A549 (cell line): ENCODE measurements around the gene FN3KRP. TPM values are rescaled to one million over a fixed set of nuclear protein-coding genes. Genes with fewer than 3 reads are reported as not detected.
A peak's percentile ranks its signal among the peaks of the same experiment; 100 is the strongest.

ENCODE experiments used
- ATAC-seq, 2 experiments: fragments of 200-7000 bp in 1 of 2; fragments of >200 bp in 1 of 2; cut with Nextera tagmentation in 1 of 2; cut with Tn5 transposase in 1 of 2; 3 replicates each; pipeline versions ENCODE4 v1.8.0 to v1.9.1; 2018 to 2020; ENCODE audit warnings: mild to moderate bottlenecking in 1 of 2, moderate library complexity in 1 of 2
- CTCF ChIA-PET: fragments of 300-600 bp; sonication (Branson Sonifier 250); formaldehyde crosslinking; extraction: SDS; loops from one replicate; lab custom pipeline; 2021; ENCODE audit warnings: antibody characterized with exemption, inconsistent platforms; lab: Yijun Ruan, JAX
- POLR2A ChIA-PET: fragments of 350-600 bp; formaldehyde crosslinking; extraction: SDS; loops from one replicate; lab custom pipeline; 2021; ENCODE audit warnings: antibody characterized with exemption, inconsistent platforms; lab: Yijun Ruan, JAX
- DNase-seq, 2 experiments: peaks; one replicate each; pipeline versions ENCODE4 v3.0.0 to v3.0.0-alpha.2; 2011 to 2016; ENCODE audit warnings: low read depth in 1 of 2, low spot score in 1 of 2
- FAIRE-seq: peaks from 2 replicates; lab custom pipeline; 2011; peaks lifted over from hg19 to GRCh38; lab: Jason Lieb, UNC
- H3K27ac ChIP-seq, 2 experiments: fragments of >200 bp; sonication (Bioruptor Twin); formaldehyde crosslinking; 3 replicates each; pipeline ENCODE4 v1.5.1; 2016 to 2017
- H3K4me1 ChIP-seq: fragments of >200 bp; sonication (Bioruptor Twin); formaldehyde crosslinking; 3 replicates; pipeline ENCODE4 v1.6.1; 2016
- H3K4me2 ChIP-seq: fragments of >200 bp; sonication (Bioruptor Twin); formaldehyde crosslinking; 3 replicates; pipeline ENCODE4 v1.6.1; 2016
- H3K4me3 ChIP-seq: fragments of >200 bp; sonication (Bioruptor Twin); formaldehyde crosslinking; 3 replicates; pipeline ENCODE4 v1.5.1; 2016
- H3K9me3 ChIP-seq: fragments of >200 bp; sonication (Bioruptor Twin); formaldehyde crosslinking; 3 replicates; pipeline ENCODE4 v1.6.1; 2016
- FOSB ChIP-seq: fragments of 250-450 bp; sonication (Bioruptor Pico); IDR thresholded peaks from 2 replicates; pipeline ENCODE4 v1.5.0; 2020; ENCODE audit warnings: mild to moderate bottlenecking, moderate library complexity
- FOSL2 ChIP-seq, 2 experiments: fragments of 450-650 bp in 1 of 2; fragments of >200 bp in 1 of 2; sonication (Bioruptor Twin) in 1 of 2; formaldehyde crosslinking; IDR thresholded peaks; 2 replicates each; pipeline versions ENCODE4 v1.5.0 to v1.6.1; 2016 to 2020; ENCODE audit warnings: mild to moderate bottlenecking in 1 of 2, moderate library complexity in 1 of 2
- MYC ChIP-seq: IDR thresholded peaks from 2 replicates; pipeline ENCODE4 v1.6.1; 2012; ENCODE audit warnings: mild to moderate bottlenecking, inconsistent platforms, low read length, improper control_type of control experiment, borderline replicate concordance
- RAD21 ChIP-seq, 2 experiments: fragments of >200 bp in 1 of 2; sonication (Bioruptor Twin) in 1 of 2; formaldehyde crosslinking in 1 of 2; IDR thresholded peaks in 1 of 2; conservative IDR thresholded peaks in 1 of 2; 2 replicates in 1 of 2; 3 replicates in 1 of 2; pipeline ENCODE4 v1.6.1; 2012 to 2018; ENCODE audit warnings: inconsistent platforms in 1 of 2
- SMC3 ChIP-seq: fragments of >200 bp; sonication (Bioruptor Twin); formaldehyde crosslinking; IDR thresholded peaks from 3 replicates; pipeline ENCODE4 v1.6.1; 2018; ENCODE audit warnings: inconsistent platforms
- TP53 ChIP-seq: fragments of 250-450 bp; sonication (Bioruptor Pico); IDR thresholded peaks from 2 replicates; pipeline ENCODE4 v1.5.0; 2021; ENCODE audit warnings: mild to moderate bottlenecking, moderate library complexity
- WGBS: methylation state at CpG from one replicate; pipeline ENCODE4 v1.1.6; 2017; ENCODE audit errors: missing lambda C conversion rate; 5-methylcytosine and 5-hydroxymethylcytosine counted together
- polyA plus RNA-seq, 4 experiments: library from polyadenylated mRNA; depleted of rRNA in 3 of 4; stranded (reverse); fragments of >200 nt; fragmentation: RNase III in 1 of 4; extraction: RNeasy Plus Mini Kit Qiagen cat#74134 plus additional on column Dnase treatment in 1 of 4; gene quantifications; 2 replicates in 3 of 4; 3 replicates in 1 of 4; pipeline ENCODE4 v1.2.3, GENCODE V29; 2011 to 2017
- TF ChIP-seq, protein P1 (sequence below): IDR thresholded peaks from 2 replicates; pipeline ENCODE4 v1.6.1; 2012
- TF ChIP-seq, protein P2 (sequence below): fragments of >200 bp; sonication (Bioruptor Twin); formaldehyde crosslinking; IDR thresholded peaks from 3 replicates; pipeline ENCODE4 v1.5.1; 2016
- TF ChIP-seq, protein P3 (sequence below): fragments of 450-650 bp; IDR thresholded peaks from 2 replicates; pipeline ENCODE4 v1.6.1; 2014; ENCODE audit warnings: antibody characterized with exemption
- TF ChIP-seq, protein P4 (sequence below): fragments of 250-450 bp; sonication (Bioruptor Pico); IDR thresholded peaks from 2 replicates; pipeline ENCODE4 v1.5.0; 2020; ENCODE audit warnings: low read depth, mild to moderate bottlenecking, moderate library complexity
- TF ChIP-seq, protein P5 (sequence below): fragments of >200 bp; sonication (Bioruptor Twin); formaldehyde crosslinking; IDR thresholded peaks from 2 replicates; pipeline ENCODE4 v1.6.1; 2016

Gene FN3KRP
- polyA plus RNA-seq, 2 of the 4 experiments (the other 2 are of a cell fraction): 41.1 to 62.4 TPM

DNA sequence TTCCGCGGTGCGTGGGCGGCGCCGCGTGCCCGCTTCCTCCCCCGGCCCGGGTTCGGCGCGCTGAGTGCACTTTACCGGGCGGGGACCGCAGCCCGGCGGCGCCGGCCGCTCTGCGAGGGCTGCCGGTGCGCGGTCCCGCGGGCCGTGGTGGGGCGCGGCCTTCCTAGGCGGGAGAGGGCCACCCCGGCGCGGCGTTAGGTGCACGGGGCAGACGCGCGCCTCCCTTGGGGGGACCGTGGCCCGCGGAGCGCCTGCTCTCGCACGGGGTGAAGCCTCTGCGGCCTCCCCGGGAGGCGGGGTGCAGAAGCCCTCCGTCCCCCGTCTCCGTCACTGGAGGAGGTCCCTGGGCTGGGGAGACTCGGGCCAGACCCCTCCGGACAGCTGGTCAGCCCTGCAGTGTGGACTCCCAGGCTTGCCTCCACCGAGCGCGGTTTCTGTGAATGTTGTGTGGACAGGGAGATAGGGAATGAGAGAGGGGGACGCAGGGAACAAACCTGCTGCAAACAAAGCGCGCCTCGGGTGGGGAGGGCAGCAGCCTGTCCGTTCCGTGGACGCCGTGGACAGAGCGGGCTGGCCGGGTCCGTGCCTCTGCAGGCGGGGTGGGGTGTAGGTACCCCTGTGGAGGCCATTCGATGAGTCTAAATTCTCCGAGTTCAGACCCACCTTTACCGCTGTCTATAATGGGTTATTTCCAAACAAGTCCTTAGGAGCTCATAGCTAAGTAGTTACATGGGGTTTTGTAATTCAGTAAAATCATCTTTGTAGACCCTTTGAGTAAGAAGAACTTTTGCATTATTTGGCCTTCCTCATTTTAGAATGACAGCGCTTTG is 36.1 kb downstream of the FN3KRP start:
- ChIA-PET CTCF (interaction anchor here (0.6 to 1.7 kb wide), 5 partner anchors 23 to 381 kb away, joined by 3 to 7 read pairs (median 3); no protein-coding TSS in a partner anchor), POLR2A (no interaction called here)
- H3K9me3 ChIP-seq: no peaks in the 10 kb centered on the region
- H3K4me3 ChIP-seq: peak overlapping the region; percentile 99
- peak; percentile 42 to 48 for ATAC-seq
- 6% methylated on average over 28 of the region's 72 CpGs for WGBS
- peak in 1 of 2 experiments; percentile 59 for DNase-seq
- TF ChIP-seq MYC (no peak), RAD21 (conservative IDR thresholded peaks at IDR 0.05 in 1 of 2, IDR thresholded peaks at IDR 0.05 in 1 of 2) (no peak), SMC3 (no peak), TP53 (peak; percentile 56; the same call in 1 of the 2 replicates), FOSL2 (IDR thresholded peaks at IDR 0.05) (no peak), FOSL2 (CRISPR knock-in tag; IDR thresholded peaks at IDR 0.05) (no peak)
- peak overlapping the region; percentile 90 for H3K4me2 ChIP-seq
- no peak for FAIRE-seq
- peaks cover 13% of the 10 kb centered on the region for H3K4me1 ChIP-seq
- H3K27ac ChIP-seq: peak overlapping the region; percentile 96 to 97

DNA sequence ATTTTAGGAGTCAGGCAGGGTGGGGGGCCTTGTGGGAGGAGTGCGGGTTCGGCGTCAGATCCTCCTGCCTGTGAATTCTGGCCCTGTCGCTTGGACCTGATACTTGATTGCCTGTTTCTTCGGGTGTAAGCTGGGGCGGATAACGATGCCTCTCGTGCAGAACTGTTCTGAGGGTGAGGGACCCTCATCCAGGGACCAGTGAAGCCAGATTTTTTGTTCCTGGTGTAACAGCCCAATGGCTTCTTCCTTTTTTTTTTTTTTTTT is 36.6 kb downstream of the FN3KRP start:
- FAIRE-seq: no peak

DNA sequence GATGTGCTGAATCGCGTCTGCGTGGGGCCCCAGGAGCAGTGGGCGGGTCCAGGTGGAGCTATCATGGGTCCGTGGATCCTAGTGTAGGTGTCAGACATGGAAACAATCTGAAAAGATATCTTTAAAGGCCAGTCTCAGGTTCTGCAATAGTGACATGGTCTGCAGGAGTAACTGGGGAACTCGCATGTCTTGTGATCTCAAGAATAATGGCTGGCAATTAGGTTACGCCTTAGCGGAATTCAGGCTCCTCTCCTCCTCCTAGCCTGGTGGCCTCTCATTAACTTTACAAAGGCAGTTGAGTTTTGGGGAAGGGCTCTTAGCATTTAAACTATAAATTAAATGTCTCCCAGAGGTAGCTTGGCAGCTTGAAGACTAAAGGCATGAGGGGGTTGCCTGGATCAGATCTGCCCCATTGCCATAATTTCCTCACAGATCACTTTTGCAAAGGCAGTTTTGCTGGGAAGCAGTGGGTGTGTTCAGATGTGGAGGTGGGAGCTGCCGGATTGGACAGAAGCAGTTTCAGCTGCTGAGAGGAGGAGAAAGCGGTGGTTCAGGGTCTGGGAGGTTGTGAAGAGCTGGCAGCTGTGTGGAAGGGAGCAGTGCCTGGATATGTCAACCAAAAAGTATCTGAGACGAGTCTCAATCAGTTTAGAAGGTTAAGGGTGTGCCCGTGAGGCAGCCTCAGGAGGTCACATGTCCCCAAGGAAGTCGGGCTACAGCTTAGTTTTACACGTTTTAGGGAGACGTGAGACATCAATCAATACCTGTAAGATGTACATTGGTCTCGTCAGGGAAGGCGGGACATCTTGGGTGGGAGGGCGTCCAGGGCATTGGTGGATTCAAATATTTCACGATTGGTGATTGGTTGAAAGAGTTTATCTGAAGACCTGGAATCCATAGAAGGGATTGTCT is 38.0 kb downstream of the FN3KRP start:
- Histone ChIP-seq H3K27ac (no peak overlapping the region), H3K9me3 (no peaks in the 10 kb centered on the region), H3K4me3 (no peak overlapping the region), H3K4me1 (peaks cover 13% of the 10 kb centered on the region), H3K4me2 (peak overlapping the region; percentile 90; the same call in 2 of the 3 replicates)
- peak in 1 of 2 experiments; percentile 40; a peak in 3 of 6 replicates for ATAC-seq
- no peak for FAIRE-seq
- peak in 1 of 2 experiments; percentile 63 for DNase-seq
- TF ChIP-seq, protein P1, sequence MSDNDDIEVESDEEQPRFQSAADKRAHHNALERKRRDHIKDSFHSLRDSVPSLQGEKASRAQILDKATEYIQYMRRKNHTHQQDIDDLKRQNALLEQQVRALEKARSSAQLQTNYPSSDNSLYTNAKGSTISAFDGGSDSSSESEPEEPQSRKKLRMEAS: no peak
- TF ChIP-seq, protein P2, sequence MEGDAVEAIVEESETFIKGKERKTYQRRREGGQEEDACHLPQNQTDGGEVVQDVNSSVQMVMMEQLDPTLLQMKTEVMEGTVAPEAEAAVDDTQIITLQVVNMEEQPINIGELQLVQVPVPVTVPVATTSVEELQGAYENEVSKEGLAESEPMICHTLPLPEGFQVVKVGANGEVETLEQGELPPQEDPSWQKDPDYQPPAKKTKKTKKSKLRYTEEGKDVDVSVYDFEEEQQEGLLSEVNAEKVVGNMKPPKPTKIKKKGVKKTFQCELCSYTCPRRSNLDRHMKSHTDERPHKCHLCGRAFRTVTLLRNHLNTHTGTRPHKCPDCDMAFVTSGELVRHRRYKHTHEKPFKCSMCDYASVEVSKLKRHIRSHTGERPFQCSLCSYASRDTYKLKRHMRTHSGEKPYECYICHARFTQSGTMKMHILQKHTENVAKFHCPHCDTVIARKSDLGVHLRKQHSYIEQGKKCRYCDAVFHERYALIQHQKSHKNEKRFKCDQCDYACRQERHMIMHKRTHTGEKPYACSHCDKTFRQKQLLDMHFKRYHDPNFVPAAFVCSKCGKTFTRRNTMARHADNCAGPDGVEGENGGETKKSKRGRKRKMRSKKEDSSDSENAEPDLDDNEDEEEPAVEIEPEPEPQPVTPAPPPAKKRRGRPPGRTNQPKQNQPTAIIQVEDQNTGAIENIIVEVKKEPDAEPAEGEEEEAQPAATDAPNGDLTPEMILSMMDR: no peak
- TF ChIP-seq, protein P3, sequence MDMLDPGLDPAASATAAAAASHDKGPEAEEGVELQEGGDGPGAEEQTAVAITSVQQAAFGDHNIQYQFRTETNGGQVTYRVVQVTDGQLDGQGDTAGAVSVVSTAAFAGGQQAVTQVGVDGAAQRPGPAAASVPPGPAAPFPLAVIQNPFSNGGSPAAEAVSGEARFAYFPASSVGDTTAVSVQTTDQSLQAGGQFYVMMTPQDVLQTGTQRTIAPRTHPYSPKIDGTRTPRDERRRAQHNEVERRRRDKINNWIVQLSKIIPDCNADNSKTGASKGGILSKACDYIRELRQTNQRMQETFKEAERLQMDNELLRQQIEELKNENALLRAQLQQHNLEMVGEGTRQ: peak; percentile 24; the same call in 1 of the 2 replicates
- ChIA-PET CTCF (interaction anchor here (1.0 to 5.0 kb wide), 10 partner anchors 9 to 86 kb away, joined by 3 to 27 read pairs (median 5); no protein-coding TSS in a partner anchor), POLR2A (no interaction called here)
- 82% methylated on average over 19 of the region's 19 CpGs for WGBS

More for the DNA sequence above, 36.6 kb downstream of the FN3KRP start:
- Histone ChIP-seq H3K27ac (peak overlapping the region in 1 of 2 experiments; percentile 96; a peak in 3 of 6 replicates), H3K4me1 (peaks cover 13% of the 10 kb centered on the region), H3K4me3 (peak overlapping the region; percentile 99), H3K9me3 (no peaks in the 10 kb centered on the region), H3K4me2 (peak overlapping the region; percentile 90)
- DNase-seq (no peak), ATAC-seq (no peak)
- TF ChIP-seq, protein P4, sequence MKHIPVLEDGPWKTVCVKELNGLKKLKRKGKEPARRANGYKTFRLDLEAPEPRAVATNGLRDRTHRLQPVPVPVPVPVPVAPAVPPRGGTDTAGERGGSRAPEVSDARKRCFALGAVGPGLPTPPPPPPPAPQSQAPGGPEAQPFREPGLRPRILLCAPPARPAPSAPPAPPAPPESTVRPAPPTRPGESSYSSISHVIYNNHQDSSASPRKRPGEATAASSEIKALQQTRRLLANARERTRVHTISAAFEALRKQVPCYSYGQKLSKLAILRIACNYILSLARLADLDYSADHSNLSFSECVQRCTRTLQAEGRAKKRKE: no peak
- TF ChIP-seq, protein P5, sequence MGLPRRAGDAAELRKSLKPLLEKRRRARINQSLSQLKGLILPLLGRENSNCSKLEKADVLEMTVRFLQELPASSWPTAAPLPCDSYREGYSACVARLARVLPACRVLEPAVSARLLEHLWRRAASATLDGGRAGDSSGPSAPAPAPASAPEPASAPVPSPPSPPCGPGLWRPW: no peak
- TF ChIP-seq FOSB: no peak
- TF ChIP-seq, all 56 proteins: peak for 0
- ChIA-PET POLR2A (no interaction called here), CTCF (interaction anchor here (0.6 to 2.5 kb wide), 6 partner anchors 23 to 380 kb away, joined by 3 to 15 read pairs (median 4); no protein-coding TSS in a partner anchor)
- WGBS: 86% methylated on average over 8 of the region's 8 CpGs
